ENCODE data around the gene ZBTB7C. TPM values are rescaled to one million over a fixed set of nuclear protein-coding genes. Genes with fewer than 3 reads are reported as not detected.

ZBTB7C gene
- polyA plus RNA-seq, 1 of the 3 experiments (the other 2 are of a cell fraction), result 0.05 TPM

DNA sequence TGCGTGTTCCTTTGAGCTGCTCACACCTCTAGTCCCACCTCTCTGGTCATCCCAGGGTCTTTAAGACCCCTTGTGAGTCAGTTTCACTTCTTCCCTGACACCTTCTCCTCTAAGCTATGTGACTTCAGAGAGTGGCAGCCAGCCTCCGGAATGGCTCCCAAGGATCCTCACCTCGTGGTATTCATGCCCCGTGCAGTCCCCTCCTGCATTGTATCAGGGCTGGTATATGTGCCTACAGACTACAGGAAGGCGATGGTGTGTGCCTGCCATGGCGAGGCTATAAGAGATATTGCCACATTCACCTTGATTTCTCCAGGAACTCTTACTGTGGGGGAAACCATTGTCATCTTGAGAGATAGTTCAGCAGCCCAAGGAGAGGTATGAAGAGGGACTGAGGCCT lies 350.7 kb downstream of the ZBTB7C start (continued):
- TF ChIP-seq, protein P1, sequence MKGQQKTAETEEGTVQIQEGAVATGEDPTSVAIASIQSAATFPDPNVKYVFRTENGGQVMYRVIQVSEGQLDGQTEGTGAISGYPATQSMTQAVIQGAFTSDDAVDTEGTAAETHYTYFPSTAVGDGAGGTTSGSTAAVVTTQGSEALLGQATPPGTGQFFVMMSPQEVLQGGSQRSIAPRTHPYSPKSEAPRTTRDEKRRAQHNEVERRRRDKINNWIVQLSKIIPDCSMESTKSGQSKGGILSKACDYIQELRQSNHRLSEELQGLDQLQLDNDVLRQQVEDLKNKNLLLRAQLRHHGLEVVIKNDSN (IDR thresholded peaks at IDR 0.05; ENCODE audit: borderline replicate concordance, low read depth), result no peak
- TF ChIP-seq NFIC (IDR thresholded peaks at IDR 0.05; ENCODE audit: borderline replicate concordance), result no peak
- TF ChIP-seq EP300 (IDR thresholded peaks at IDR 0.05; ENCODE audit: borderline replicate concordance in 1 of 2, low read depth in 1 of 2, low read length in 1 of 2), result no peak
- no peak for TF ChIP-seq RAD21 (IDR thresholded peaks at IDR 0.05; ENCODE audit: low read length)
- TF ChIP-seq FOXM1 (IDR thresholded peaks at IDR 0.05; ENCODE audit: low read depth), result no peak
- no peak for TF ChIP-seq TCF12 (IDR thresholded peaks at IDR 0.05)
- TF ChIP-seq, protein P2, sequence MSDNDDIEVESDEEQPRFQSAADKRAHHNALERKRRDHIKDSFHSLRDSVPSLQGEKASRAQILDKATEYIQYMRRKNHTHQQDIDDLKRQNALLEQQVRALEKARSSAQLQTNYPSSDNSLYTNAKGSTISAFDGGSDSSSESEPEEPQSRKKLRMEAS (IDR thresholded peaks at IDR 0.05; ENCODE audit: low read depth), result no peak

DNA sequence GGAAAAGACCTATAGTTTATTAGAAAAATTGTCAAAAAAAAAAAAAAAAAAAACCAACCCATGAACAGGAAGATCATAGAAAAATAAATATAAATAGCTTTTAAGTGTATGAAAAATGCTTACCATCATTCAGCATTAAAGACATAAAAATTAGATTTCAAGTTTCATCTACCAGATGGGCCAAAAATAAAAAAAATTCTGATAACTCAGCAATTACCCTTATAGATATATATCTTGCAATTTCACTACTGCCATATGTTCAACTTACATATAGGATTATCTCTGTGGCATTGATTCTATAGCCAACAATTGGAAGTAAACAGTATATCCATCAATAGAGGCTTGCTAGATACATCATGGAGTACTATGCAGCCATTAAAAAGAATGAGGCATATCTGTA lies 352.2 kb downstream of the ZBTB7C start:
- Histone ChIP-seq H3K9me3 (no peaks in the 10 kb centered on the region), H3K9me2 (no peaks in the 10 kb centered on the region)
- TF ChIP-seq RFX5 (IDR thresholded peaks at IDR 0.05; ENCODE audit: low read length), result no peak
- TF ChIP-seq EP300 (IDR thresholded peaks at IDR 0.05; ENCODE audit: borderline replicate concordance in 1 of 2, low read depth in 1 of 2, low read length in 1 of 2), result no peak

DNA sequence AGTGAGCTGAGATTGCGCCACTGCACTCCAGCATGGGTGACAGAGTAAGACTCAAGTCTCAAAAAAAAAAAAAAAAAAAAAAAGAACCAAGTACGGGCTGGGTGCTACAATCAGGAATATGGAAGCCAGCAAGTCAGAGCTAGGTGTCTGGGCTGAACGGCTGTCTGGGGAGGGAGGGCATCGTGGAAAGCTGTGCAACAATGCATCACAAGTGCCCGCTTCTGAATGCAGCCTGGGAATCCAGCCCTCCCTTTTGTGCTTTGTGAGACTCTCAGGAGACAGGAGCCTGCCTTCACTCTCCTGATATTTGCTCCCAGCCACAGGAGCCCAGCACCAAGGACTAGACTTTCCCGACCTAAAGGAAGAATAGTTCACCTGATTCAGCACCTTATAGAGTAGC lies 353.8 kb downstream of the ZBTB7C start:
- Histone ChIP-seq H3K27ac (ENCODE audit: low read depth in 2 of 2, low read length in 1 of 2) (no peak overlapping the region), H3K4me1 (ENCODE audit: control insufficient read depth in 1 of 2, insufficient read depth in 2 of 2, low read depth in 1 of 2, low read length in 1 of 2) (peaks cover 0 to 52% of the 10 kb centered on the region in 2 experiments; a peak in 2 of 4 replicates), H3F3A (replicated peaks; ENCODE audit: insufficient read depth) (no peaks in the 10 kb centered on the region), H3K4me2 (no peak overlapping the region), H3K9me3 (no peaks in the 10 kb centered on the region), H2AFZ (ENCODE audit: low read depth) (no peak overlapping the region), H4K20me1 (ENCODE audit: insufficient read depth) (no peaks in the 10 kb centered on the region), H3K27me3 (ENCODE audit: insufficient read depth) (no peaks in the 10 kb centered on the region), H3K9ac (no peak overlapping the region), H3K9me2 (no peaks in the 10 kb centered on the region), H3K79me2 (ENCODE audit: insufficient read depth) (no peaks in the 10 kb centered on the region), H3K4me3 (ENCODE audit: low read depth in 2 of 2, low read length in 1 of 2) (no peak overlapping the region), H3K36me3 (replicated peaks in 1 of 2; ENCODE audit: control insufficient read depth in 1 of 2, insufficient read depth in 2 of 2, low read length in 1 of 2) (no peaks in the 10 kb centered on the region)
- TF ChIP-seq, protein P3, sequence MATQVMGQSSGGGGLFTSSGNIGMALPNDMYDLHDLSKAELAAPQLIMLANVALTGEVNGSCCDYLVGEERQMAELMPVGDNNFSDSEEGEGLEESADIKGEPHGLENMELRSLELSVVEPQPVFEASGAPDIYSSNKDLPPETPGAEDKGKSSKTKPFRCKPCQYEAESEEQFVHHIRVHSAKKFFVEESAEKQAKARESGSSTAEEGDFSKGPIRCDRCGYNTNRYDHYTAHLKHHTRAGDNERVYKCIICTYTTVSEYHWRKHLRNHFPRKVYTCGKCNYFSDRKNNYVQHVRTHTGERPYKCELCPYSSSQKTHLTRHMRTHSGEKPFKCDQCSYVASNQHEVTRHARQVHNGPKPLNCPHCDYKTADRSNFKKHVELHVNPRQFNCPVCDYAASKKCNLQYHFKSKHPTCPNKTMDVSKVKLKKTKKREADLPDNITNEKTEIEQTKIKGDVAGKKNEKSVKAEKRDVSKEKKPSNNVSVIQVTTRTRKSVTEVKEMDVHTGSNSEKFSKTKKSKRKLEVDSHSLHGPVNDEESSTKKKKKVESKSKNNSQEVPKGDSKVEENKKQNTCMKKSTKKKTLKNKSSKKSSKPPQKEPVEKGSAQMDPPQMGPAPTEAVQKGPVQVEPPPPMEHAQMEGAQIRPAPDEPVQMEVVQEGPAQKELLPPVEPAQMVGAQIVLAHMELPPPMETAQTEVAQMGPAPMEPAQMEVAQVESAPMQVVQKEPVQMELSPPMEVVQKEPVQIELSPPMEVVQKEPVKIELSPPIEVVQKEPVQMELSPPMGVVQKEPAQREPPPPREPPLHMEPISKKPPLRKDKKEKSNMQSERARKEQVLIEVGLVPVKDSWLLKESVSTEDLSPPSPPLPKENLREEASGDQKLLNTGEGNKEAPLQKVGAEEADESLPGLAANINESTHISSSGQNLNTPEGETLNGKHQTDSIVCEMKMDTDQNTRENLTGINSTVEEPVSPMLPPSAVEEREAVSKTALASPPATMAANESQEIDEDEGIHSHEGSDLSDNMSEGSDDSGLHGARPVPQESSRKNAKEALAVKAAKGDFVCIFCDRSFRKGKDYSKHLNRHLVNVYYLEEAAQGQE (IDR thresholded peaks at IDR 0.05; ENCODE audit: low read depth, low read length), result no peak
- TF ChIP-seq FOSL2 (IDR thresholded peaks at IDR 0.05; ENCODE audit: borderline replicate concordance, low read depth) (no peak), RAD21 (IDR thresholded peaks at IDR 0.05; ENCODE audit: low read length) (no peak), CHD2 (IDR thresholded peaks at IDR 0.05; ENCODE audit: low read length, partially characterized antibody) (no peak), EZH2phosphoT487 (IDR thresholded peaks at IDR 0.05; ENCODE audit: borderline replicate concordance, low read depth) (no peak), GABPA (IDR thresholded peaks at IDR 0.05; ENCODE audit: low read depth) (no peak), MEF2A (IDR thresholded peaks at IDR 0.05; ENCODE audit: borderline replicate concordance, low read depth) (no peak)
- TF ChIP-seq, protein P4, sequence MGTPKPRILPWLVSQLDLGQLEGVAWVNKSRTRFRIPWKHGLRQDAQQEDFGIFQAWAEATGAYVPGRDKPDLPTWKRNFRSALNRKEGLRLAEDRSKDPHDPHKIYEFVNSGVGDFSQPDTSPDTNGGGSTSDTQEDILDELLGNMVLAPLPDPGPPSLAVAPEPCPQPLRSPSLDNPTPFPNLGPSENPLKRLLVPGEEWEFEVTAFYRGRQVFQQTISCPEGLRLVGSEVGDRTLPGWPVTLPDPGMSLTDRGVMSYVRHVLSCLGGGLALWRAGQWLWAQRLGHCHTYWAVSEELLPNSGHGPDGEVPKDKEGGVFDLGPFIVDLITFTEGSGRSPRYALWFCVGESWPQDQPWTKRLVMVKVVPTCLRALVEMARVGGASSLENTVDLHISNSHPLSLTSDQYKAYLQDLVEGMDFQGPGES (IDR thresholded peaks at IDR 0.05; ENCODE audit: low read depth, low read length), result no peak
- TF ChIP-seq, protein P2 (IDR thresholded peaks at IDR 0.05; ENCODE audit: low read depth), result no peak
- TF ChIP-seq, protein P5, sequence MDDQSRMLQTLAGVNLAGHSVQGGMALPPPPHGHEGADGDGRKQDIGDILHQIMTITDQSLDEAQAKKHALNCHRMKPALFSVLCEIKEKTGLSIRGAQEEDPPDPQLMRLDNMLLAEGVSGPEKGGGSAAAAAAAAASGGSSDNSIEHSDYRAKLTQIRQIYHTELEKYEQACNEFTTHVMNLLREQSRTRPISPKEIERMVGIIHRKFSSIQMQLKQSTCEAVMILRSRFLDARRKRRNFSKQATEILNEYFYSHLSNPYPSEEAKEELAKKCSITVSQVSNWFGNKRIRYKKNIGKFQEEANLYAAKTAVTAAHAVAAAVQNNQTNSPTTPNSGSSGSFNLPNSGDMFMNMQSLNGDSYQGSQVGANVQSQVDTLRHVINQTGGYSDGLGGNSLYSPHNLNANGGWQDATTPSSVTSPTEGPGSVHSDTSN (IDR thresholded peaks at IDR 0.05), result no peak
- POLR2A ChIA-PET, result no interaction called here
- CTCF ChIA-PET, result interaction anchor here (1.8 kb wide), 1 partner anchor 25 kb away, joined by 6 read pairs; no protein-coding TSS in a partner anchor
- WGBS (ENCODE audit: low lambda C conversion rate), result 61% methylated on average over 6 of the region's 6 CpGs
- no peak for DNase-seq

More for the DNA sequence above, 352.2 kb downstream of the ZBTB7C start:
- ChIA-PET POLR2A (no interaction called here), CTCF (interaction anchor here (1.0 to 1.1 kb wide), 2 partner anchors 19 to 26 kb away, joined by 3 read pairs; no protein-coding TSS in a partner anchor)
- Histone ChIP-seq H3K27me3 (ENCODE audit: insufficient read depth) (no peaks in the 10 kb centered on the region), H3K27ac (ENCODE audit: low read depth in 2 of 2, low read length in 1 of 2) (no peak overlapping the region), H3K4me2 (no peak overlapping the region), H3K36me3 (replicated peaks in 1 of 2; ENCODE audit: control insufficient read depth in 1 of 2, insufficient read depth in 2 of 2, low read length in 1 of 2) (no peaks in the 10 kb centered on the region), H3K9ac (no peak overlapping the region), H3K4me1 (ENCODE audit: control insufficient read depth in 1 of 2, insufficient read depth in 2 of 2, low read depth in 1 of 2, low read length in 1 of 2) (peaks cover 0 to 41% of the 10 kb centered on the region in 2 experiments; a peak in 1 of 4 replicates), H4K20me1 (ENCODE audit: insufficient read depth) (no peaks in the 10 kb centered on the region), H3F3A (replicated peaks; ENCODE audit: insufficient read depth) (no peaks in the 10 kb centered on the region), H3K79me2 (ENCODE audit: insufficient read depth) (no peaks in the 10 kb centered on the region), H3K4me3 (ENCODE audit: low read depth in 2 of 2, low read length in 1 of 2) (no peak overlapping the region), H2AFZ (ENCODE audit: low read depth) (no peak overlapping the region)
- no peak for DNase-seq

Data from SK-N-SH (cell line).